SK-N-SH treated with all-trans-retinoic acid at 6 μM for 48 hours (cell line): ENCODE measurements around the gene GPX1.

Experiments
- BACH2 ChIP-seq: fragments of 250-450 bp; sonication (Bioruptor Pico); IDR thresholded peaks from 2 replicates; pipeline ENCODE4 v1.9.0; 2021; ENCODE audit warnings: mild to moderate bottlenecking, borderline replicate concordance
- CSRNP3 ChIP-seq: fragments of 250-450 bp; sonication (Bioruptor Pico); IDR thresholded peaks from 2 replicates; pipeline ENCODE4 v1.5.1; 2021; ENCODE audit warnings: mild to moderate bottlenecking, moderate library complexity
- ISL1 ChIP-seq: fragments of 250-450 bp; sonication (Bioruptor Pico); IDR thresholded peaks from 2 replicates; pipeline ENCODE4 v2.1.2; 2022; ENCODE audit warnings: mild to moderate bottlenecking, moderate library complexity
- PATZ1 ChIP-seq: fragments of 250-450 bp; sonication (Bioruptor Pico); IDR thresholded peaks from 2 replicates; pipeline ENCODE4 v1.8.0; 2020; ENCODE audit warnings: mild to moderate bottlenecking, moderate library complexity, borderline replicate concordance
- PPARA ChIP-seq: fragments of 250-450 bp; sonication (Bioruptor Pico); IDR thresholded peaks from 2 replicates; pipeline ENCODE4 v1.5.0; 2020; ENCODE audit warnings: mild to moderate bottlenecking, borderline replicate concordance
- RARB ChIP-seq: fragments of 250-450 bp; sonication (Bioruptor Pico); IDR thresholded peaks from 2 replicates; pipeline ENCODE4 v1.8.0; 2021; ENCODE audit warnings: mild to moderate bottlenecking, moderate library complexity
- ZFP3 ChIP-seq: fragments of 250-450 bp; sonication (Bioruptor Pico); IDR thresholded peaks from 2 replicates; pipeline ENCODE4 v1.5.0; 2020; ENCODE audit warnings: mild to moderate bottlenecking, moderate library complexity

GRCh38 chr3:49352890-49353421 lies 5.2 kb downstream of the GPX1 start:
- no peak for TF ChIP-seq ZFP3 (CRISPR knock-in tag)
- TF ChIP-seq PATZ1 (CRISPR knock-in tag) = no peak
- no peak for TF ChIP-seq ISL1 (CRISPR knock-in tag)
- TF ChIP-seq BACH2 (CRISPR knock-in tag) = no peak
- TF ChIP-seq CSRNP3 (CRISPR knock-in tag) = no peak
- TF ChIP-seq PPARA = no peak
- TF ChIP-seq RARB (CRISPR knock-in tag) = no peak
